AG09309 (cell line): ENCODE data around the gene NLGN1.

Experiments
- DNase-seq: peaks from one replicate; pipeline ENCODE4 v3.0.0-alpha.2; 2010; ENCODE audit warnings: low read depth
- H3K4me3 ChIP-seq: 2 replicates; pipeline ENCODE4 v1.5.1; 2011; ENCODE audit warnings: mild to moderate bottlenecking, low read depth, low read length, moderate library complexity; ENCODE audit not compliant: control insufficient read depth
- TF ChIP-seq, protein P1 (sequence below): IDR thresholded peaks from 2 replicates; pipeline ENCODE4 v1.5.1; 2011; ENCODE audit warnings: mild to moderate bottlenecking, low read depth, low read length, inconsistent platforms; ENCODE audit not compliant: insufficient read depth, control insufficient read depth; ENCODE audit errors: missing control alignments

Gene NLGN1

GRCh38 chr3:173635826-173636225 lies 238.3 kb downstream of the NLGN1 start:
- H3K4me3 ChIP-seq, result no peak overlapping the region
- TF ChIP-seq, protein P1, sequence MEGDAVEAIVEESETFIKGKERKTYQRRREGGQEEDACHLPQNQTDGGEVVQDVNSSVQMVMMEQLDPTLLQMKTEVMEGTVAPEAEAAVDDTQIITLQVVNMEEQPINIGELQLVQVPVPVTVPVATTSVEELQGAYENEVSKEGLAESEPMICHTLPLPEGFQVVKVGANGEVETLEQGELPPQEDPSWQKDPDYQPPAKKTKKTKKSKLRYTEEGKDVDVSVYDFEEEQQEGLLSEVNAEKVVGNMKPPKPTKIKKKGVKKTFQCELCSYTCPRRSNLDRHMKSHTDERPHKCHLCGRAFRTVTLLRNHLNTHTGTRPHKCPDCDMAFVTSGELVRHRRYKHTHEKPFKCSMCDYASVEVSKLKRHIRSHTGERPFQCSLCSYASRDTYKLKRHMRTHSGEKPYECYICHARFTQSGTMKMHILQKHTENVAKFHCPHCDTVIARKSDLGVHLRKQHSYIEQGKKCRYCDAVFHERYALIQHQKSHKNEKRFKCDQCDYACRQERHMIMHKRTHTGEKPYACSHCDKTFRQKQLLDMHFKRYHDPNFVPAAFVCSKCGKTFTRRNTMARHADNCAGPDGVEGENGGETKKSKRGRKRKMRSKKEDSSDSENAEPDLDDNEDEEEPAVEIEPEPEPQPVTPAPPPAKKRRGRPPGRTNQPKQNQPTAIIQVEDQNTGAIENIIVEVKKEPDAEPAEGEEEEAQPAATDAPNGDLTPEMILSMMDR, result no peak
- no peak for DNase-seq

- TF ChIP-seq, protein P1, result no peak
- DNase-seq, result no peak
Measured at GRCh38 chr3:173639098-173639497, 241.6 kb downstream of the NLGN1 start.

GRCh38 chr3:173641696-173642095 lies 244.2 kb downstream of the NLGN1 start:
- H3K4me3 ChIP-seq, result no peak overlapping the region
- DNase-seq, result no peak
- TF ChIP-seq, protein P1, result no peak

More at GRCh38 chr3:173639098-173639497, 241.6 kb downstream of the NLGN1 start:
- no peak overlapping the region for H3K4me3 ChIP-seq

DNA sequence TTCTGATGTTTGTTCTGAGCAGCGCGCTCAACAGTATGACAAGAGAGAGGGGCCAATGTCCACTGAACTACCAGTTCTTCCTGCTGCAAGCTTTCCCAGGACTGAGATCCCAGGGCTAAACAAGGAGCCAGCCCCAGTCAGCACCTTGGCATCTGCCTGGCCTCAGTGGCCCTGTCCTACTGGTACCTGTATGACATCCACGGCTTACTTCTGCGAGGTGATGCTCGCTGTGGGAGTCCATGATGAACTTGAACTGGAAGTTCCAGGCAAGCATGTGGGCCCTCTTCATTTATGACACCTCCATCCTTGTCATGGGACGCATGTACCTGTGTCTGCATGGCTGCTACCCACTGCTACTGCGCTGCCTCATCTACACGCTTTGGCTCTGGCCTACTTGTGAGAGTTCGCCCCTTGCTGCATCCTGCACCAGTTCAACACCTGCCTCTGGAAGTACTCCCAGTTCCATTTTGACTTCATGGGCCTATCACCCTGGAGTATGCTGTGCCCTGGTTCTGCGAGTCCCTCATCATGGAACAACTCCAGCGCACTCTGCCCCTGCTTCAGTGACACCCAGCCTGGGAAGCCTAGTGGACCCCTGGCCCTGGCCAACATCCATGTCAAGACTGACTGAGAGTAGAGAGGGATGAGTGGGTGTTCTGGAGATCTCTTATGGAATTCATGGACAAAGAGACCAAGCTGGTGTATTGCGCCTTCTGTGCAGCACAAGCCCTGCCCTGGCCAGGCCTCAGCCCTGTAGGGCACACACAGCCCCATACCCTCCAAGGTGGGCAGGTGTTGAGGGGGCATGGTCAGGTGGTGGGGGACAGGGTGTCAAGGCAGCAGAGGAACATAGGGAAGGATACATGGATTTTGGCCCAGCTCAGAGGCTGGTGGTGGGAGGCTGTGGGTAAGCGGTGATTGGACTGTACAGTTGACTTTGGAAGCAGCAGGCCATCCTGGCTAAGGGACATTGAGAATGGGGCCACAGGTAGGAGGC lies 246.8 kb downstream of the NLGN1 start:
- TF ChIP-seq, protein P1, result no peak
- no peak for DNase-seq
- H3K4me3 ChIP-seq, result no peak overlapping the region

DNA sequence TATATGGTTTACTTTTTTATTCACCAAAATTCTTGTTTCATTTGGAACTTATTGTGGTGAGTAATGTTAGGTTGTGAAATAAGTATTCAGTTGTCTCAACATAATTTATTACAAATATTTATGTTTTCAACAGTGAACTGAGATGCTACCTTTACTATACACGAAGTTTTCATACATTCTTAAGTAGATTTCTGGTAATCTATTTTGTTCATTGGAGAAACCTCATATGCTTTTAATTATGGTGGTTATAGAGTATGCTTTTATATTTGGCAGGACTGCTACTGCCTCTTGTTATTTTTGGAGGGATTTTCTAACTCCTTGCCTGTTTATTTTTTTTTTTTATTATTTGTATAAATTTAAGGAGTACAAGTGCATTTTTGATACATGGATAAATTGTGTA lies 253.1 kb downstream of the NLGN1 start:
- TF ChIP-seq, protein P1, result no peak
- DNase-seq, result no peak
- no peak overlapping the region for H3K4me3 ChIP-seq

DNA sequence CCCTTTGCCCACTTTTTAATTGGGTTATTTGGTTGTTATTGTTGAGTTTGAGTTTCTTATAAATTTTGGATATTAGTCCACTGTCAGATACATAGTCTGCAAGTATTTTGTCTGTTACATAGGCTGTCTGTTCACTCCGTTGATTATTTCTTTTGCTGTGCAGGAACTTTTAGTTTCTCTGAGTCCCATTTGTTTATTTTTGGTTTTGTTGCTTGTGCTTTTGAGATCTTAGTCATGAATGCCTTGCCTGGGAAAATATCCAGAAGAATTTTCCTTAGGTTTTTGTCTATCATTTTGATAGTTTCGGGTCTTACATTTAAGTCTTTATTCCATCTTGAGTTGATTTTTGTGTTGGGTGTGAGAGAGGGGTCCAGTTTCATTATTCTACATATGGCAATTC lies 254.5 kb downstream of the NLGN1 start:
- no peak for DNase-seq
- H3K4me3 ChIP-seq, result no peak overlapping the region
- TF ChIP-seq, protein P1, result no peak
